H1 (cell line): ENCODE measurements around the gene RRP12. TPM values are rescaled to one million over a fixed set of nuclear protein-coding genes. Genes with fewer than 3 reads are reported as not detected.

Experiments
- CTCF ChIA-PET: fragments of 300-600 bp; sonication (Branson Sonifier 250); formaldehyde crosslinking; loops from one replicate; lab custom pipeline; 2021; ENCODE audit not compliant: partially characterized antibody; lab: Charles Lee
- POLR2A ChIA-PET: fragments of 300-600 bp; sonication (Branson Sonifier 250); formaldehyde crosslinking; loops from one replicate; lab custom pipeline; 2021; ENCODE audit warnings: inconsistent platforms; ENCODE audit not compliant: partially characterized antibody; lab: Charles Lee
- DNase-seq, 2 experiments: peaks; one replicate each; pipeline versions ENCODE4 v3.0.0 to v3.0.0-alpha.2; 2010 to 2022; ENCODE audit warnings: low spot score in 2 of 2, low read depth in 1 of 2, mixed read lengths in 1 of 2
- FAIRE-seq: peaks from 2 replicates; lab custom pipeline; 2011; peaks lifted over from hg19 to GRCh38; lab: Jason Lieb, UNC
- H2AFZ ChIP-seq: 2 replicates; pipeline ENCODE4 v1.8.1; 2012; ENCODE audit warnings: low read length, inconsistent platforms
- H2AK5ac ChIP-seq: 2 replicates; pipeline ENCODE4 v1.6.1; 2013; ENCODE audit warnings: low read depth, low read length
- H2BK120ac ChIP-seq: replicated peaks from 2 replicates; pipeline ENCODE3; 2013; ENCODE audit warnings: low read depth, low read length, inconsistent platforms
- H2BK12ac ChIP-seq: 2 replicates; pipeline ENCODE4 v1.6.1; 2013; ENCODE audit warnings: low read depth, low read length
- H2BK15ac ChIP-seq: 2 replicates; pipeline ENCODE4 v1.6.1; 2013; ENCODE audit warnings: low read length
- H2BK20ac ChIP-seq: 2 replicates; pipeline ENCODE4 v1.6.1; 2013; ENCODE audit warnings: low read length
- H2BK5ac ChIP-seq: 2 replicates; pipeline ENCODE4 v1.6.1; 2013; ENCODE audit warnings: low read depth, low read length
- H3K14ac ChIP-seq: 2 replicates; pipeline ENCODE4 v1.6.1; 2013; ENCODE audit warnings: inconsistent platforms; ENCODE audit not compliant: insufficient read length
- H3K18ac ChIP-seq: 2 replicates; pipeline ENCODE4 v1.6.1; 2013; ENCODE audit warnings: low read length; ENCODE audit errors: extremely low read depth
- H3K23ac ChIP-seq: 2 replicates; pipeline ENCODE4 v1.6.1; 2013; ENCODE audit warnings: inconsistent platforms; ENCODE audit not compliant: insufficient read length
- H3K23me2 ChIP-seq: 2 replicates; pipeline ENCODE4 v1.6.1; 2013; ENCODE audit warnings: low read depth, low read length
- H3K27ac ChIP-seq: 2 replicates; pipeline ENCODE4 v1.6.1; 2011; ENCODE audit warnings: low read depth, low read length, inconsistent platforms
- H3K27me3 ChIP-seq, 4 experiments: replicated peaks in 1 of 4; 1 replicate in 1 of 4; 2 replicates in 3 of 4; pipeline versions ENCODE4 v1.6.1 to v1.8.1; 2011 to 2013; ENCODE audit warnings: low read length in 3 of 4, mild to moderate bottlenecking in 3 of 4, inconsistent platforms in 2 of 4, mixed read lengths in 2 of 4, moderate library complexity in 1 of 4; ENCODE audit not compliant: control insufficient read depth in 3 of 4, insufficient read depth in 3 of 4; ENCODE audit errors: extremely low read depth in 1 of 4
- H3K36me3 ChIP-seq, 4 experiments: 2 replicates each; pipeline versions ENCODE4 v1.6.1 to v1.8.1; 2011 to 2013; ENCODE audit warnings: mild to moderate bottlenecking in 4 of 4, low read length in 3 of 4, moderate library complexity in 2 of 4, control low read depth in 1 of 4, inconsistent platforms in 1 of 4; ENCODE audit not compliant: insufficient read depth in 4 of 4, control insufficient read depth in 2 of 4
- H3K4ac ChIP-seq: replicated peaks from 2 replicates; pipeline ENCODE3; 2013; ENCODE audit warnings: low read length, low read depth, mixed read lengths, inconsistent platforms; ENCODE audit not compliant: insufficient read length
- H3K4me1 ChIP-seq, 4 experiments: replicated peaks in 1 of 4; 1 replicate in 1 of 4; 2 replicates in 3 of 4; pipeline versions ENCODE4 v1.6.1 to v1.8.1; 2011 to 2013; ENCODE audit warnings: low read length in 3 of 4, inconsistent platforms in 2 of 4, mixed read lengths in 1 of 4; ENCODE audit not compliant: insufficient read depth in 4 of 4, control insufficient read depth in 3 of 4
- H3K4me2 ChIP-seq, 2 experiments: 2 replicates each; pipeline versions ENCODE4 v1.6.1 to v1.8.1; 2011 to 2013; ENCODE audit warnings: low read depth in 2 of 2, low read length in 2 of 2, control low read depth in 1 of 2, inconsistent platforms in 1 of 2, mild to moderate bottlenecking in 1 of 2; ENCODE audit not compliant: insufficient read depth in 1 of 2
- H3K4me3 ChIP-seq, 4 experiments: fragments of 200-600, 300-600 bp in 1 of 4; sonication (generic), shearing (Covaris generic), sonication (Bioruptor Twin) in 1 of 4; 2 replicates each; pipeline versions ENCODE4 v1.5.1 to v1.8.1; 2011 to 2016; ENCODE audit warnings: low read length in 4 of 4, low read depth in 3 of 4, control low read depth in 2 of 4, inconsistent platforms in 2 of 4, mild to moderate bottlenecking in 2 of 4, mixed read lengths in 1 of 4, moderate library complexity in 1 of 4; ENCODE audit not compliant: insufficient read depth in 2 of 4; ENCODE audit errors: extremely low read depth in 1 of 4
- H3K56ac ChIP-seq: replicated peaks from 2 replicates; pipeline ENCODE3; 2013; ENCODE audit warnings: low read depth, mild to moderate bottlenecking, mixed read lengths, low read length, inconsistent platforms; ENCODE audit not compliant: insufficient read length
- H3K79me1 ChIP-seq: 2 replicates; pipeline ENCODE4 v1.6.1; 2013; ENCODE audit warnings: low read depth, low read length, control low read depth
- H3K79me2 ChIP-seq, 2 experiments: 2 replicates each; pipeline versions ENCODE4 v1.6.1 to v1.8.1; 2012 to 2013; ENCODE audit warnings: low read length in 2 of 2, mild to moderate bottlenecking in 2 of 2, inconsistent platforms in 1 of 2; ENCODE audit not compliant: insufficient read depth in 2 of 2, control insufficient read depth in 1 of 2
- H3K9ac ChIP-seq, 4 experiments: replicated peaks in 1 of 4; 1 replicate in 1 of 4; 2 replicates in 3 of 4; pipeline versions ENCODE4 v1.6.1 to v1.8.1; 2011 to 2013; ENCODE audit warnings: low read depth in 3 of 4, low read length in 3 of 4, control low read depth in 2 of 4, mild to moderate bottlenecking in 2 of 4, moderate library complexity in 2 of 4, inconsistent platforms in 1 of 4; ENCODE audit errors: extremely low read depth in 1 of 4
- H3K9me3 ChIP-seq, 2 experiments: 2 replicates each; pipeline versions ENCODE4 v1.6.1 to v1.8.1; 2012 to 2013; ENCODE audit warnings: mild to moderate bottlenecking in 2 of 2, moderate library complexity in 2 of 2, control low read depth in 1 of 2, inconsistent platforms in 1 of 2, low read depth in 1 of 2, low read length in 1 of 2, mixed read lengths in 1 of 2; ENCODE audit not compliant: insufficient read depth in 2 of 2
- H4K20me1 ChIP-seq, 2 experiments: replicated peaks in 1 of 2; 2 replicates each; pipeline versions ENCODE3 to v1.8.1; 2011 to 2013; ENCODE audit warnings: inconsistent platforms in 2 of 2, low read length in 2 of 2, mild to moderate bottlenecking in 1 of 2; ENCODE audit not compliant: insufficient read depth in 2 of 2, control insufficient read depth in 1 of 2
- H4K5ac ChIP-seq: 2 replicates; pipeline ENCODE4 v1.6.1; 2013; ENCODE audit warnings: low read length, low read depth, mixed read lengths, inconsistent platforms; ENCODE audit not compliant: insufficient read length
- H4K8ac ChIP-seq: 2 replicates; pipeline ENCODE4 v1.8.0; 2013; ENCODE audit warnings: mild to moderate bottlenecking, moderate library complexity, low read length, inconsistent platforms; ENCODE audit not compliant: insufficient read depth; ENCODE audit errors: extremely low read depth
- H4K91ac ChIP-seq: replicated peaks from 2 replicates; pipeline ENCODE3; 2013; ENCODE audit warnings: low read length, mixed read lengths, inconsistent platforms; ENCODE audit not compliant: insufficient read length
- BRCA1 ChIP-seq: IDR thresholded peaks from 2 replicates; pipeline ENCODE4 v1.6.1; 2012; ENCODE audit warnings: low read depth, low read length, improper control_type of control experiment
- CEBPB ChIP-seq: IDR thresholded peaks from 2 replicates; pipeline ENCODE4 v1.6.1; 2012; ENCODE audit warnings: low read depth, low read length
- CREB1 ChIP-seq: IDR thresholded peaks from 2 replicates; pipeline ENCODE4 v1.6.1; 2012; ENCODE audit warnings: inconsistent platforms
- E2F6 ChIP-seq: IDR thresholded peaks from 2 replicates; pipeline ENCODE4 v1.6.1; 2012; ENCODE audit warnings: inconsistent platforms
- KDM5A ChIP-seq: fragments of 200-600 bp; IDR thresholded peaks from 2 replicates; pipeline ENCODE4 v1.7.1; 2012; ENCODE audit warnings: mild to moderate bottlenecking, low read length, inconsistent platforms, mixed read lengths
- MAX ChIP-seq: IDR thresholded peaks from 2 replicates; pipeline ENCODE4 v1.6.1; 2012; ENCODE audit warnings: inconsistent platforms
- RAD21 ChIP-seq, 2 experiments: IDR thresholded peaks in 1 of 2; conservative IDR thresholded peaks in 1 of 2; 2 replicates each; pipeline ENCODE4 v1.6.1; 2011; ENCODE audit warnings: low read depth in 2 of 2, low read length in 2 of 2, improper control_type of control experiment in 1 of 2, inconsistent platforms in 1 of 2, mild to moderate bottlenecking in 1 of 2, moderate library complexity in 1 of 2
- SIRT6 ChIP-seq: IDR thresholded peaks from one replicate; pipeline ENCODE4 v1.7.1; 2012; ENCODE audit warnings: low read length, inconsistent platforms
- SRF ChIP-seq: IDR thresholded peaks from 2 replicates; pipeline ENCODE4 v1.6.1; 2011; ENCODE audit warnings: mild to moderate bottlenecking, low read depth, low read length, moderate library complexity
- TAF1 ChIP-seq: IDR thresholded peaks from 2 replicates; pipeline ENCODE4 v1.6.1; 2011; ENCODE audit warnings: mild to moderate bottlenecking, low read depth, low read length
- TCF12 ChIP-seq: IDR thresholded peaks from 2 replicates; pipeline ENCODE4 v1.6.1; 2011; ENCODE audit warnings: low read depth, mild to moderate bottlenecking, low read length
- USF2 ChIP-seq: IDR thresholded peaks from 2 replicates; pipeline ENCODE4 v1.6.1; 2011; ENCODE audit warnings: low read length, improper control_type of control experiment
- WGBS, 2 experiments: shearing (Covaris generic) in 1 of 2; methylation state at CpG; one replicate each; pipeline versions ENCODE4 v1.1.6 to v1.1.7; 2013 to 2015; ENCODE audit warnings: low lambda C conversion rate in 2 of 2, mixed read lengths in 2 of 2, inconsistent platforms in 1 of 2, low coverage in 1 of 2, missing lambda C conversion rate in 1 of 2; ENCODE audit not compliant: insufficient replicate concordance in 2 of 2, insufficient coverage in 1 of 2, insufficient read length in 1 of 2; ENCODE audit errors: extremely low coverage in 1 of 2, missing lambda C conversion rate in 1 of 2; 5-methylcytosine and 5-hydroxymethylcytosine counted together
- polyA plus RNA-seq, 7 experiments: library from polyadenylated mRNA; depleted of rRNA in 3 of 7; stranded (reverse) in 5 of 7; unstranded in 2 of 7; fragments of >200 nt in 5 of 7; fragments of 200-250 nt in 2 of 7; gene quantifications; 1 replicate in 5 of 7; 2 replicates in 1 of 7; 4 replicates in 1 of 7; pipeline versions ENCODE4 v1.2.1 to v1.2.3, GENCODE V29; 2011 to 2013; ENCODE audit warnings: missing spikeins in 2 of 7, mixed read lengths in 2 of 7
- total RNA-seq: library from RNA; stranded (reverse); fragmentation: NEBNext Ultra II Directional; extraction: Animal tissue kit (Norgen Biotek cat#: 25700); gene quantifications from 2 replicates; pipeline ENCODE4 v1.2.1, GENCODE V29; 2021

The RRP12 gene
- total and polyA plus RNA-seq, 2 of the 8 experiments (the other 6 are each of a cell fraction or from before 2014, with no cell fraction given) = 21.0 to 65.8 TPM

GRCh38 chr10:97393034-97393573 is 8.0 kb downstream of the RRP12 start:
- no peaks in the 10 kb centered on the region for H3K9me3 ChIP-seq
- no peaks in the 10 kb centered on the region for H3K79me1 ChIP-seq
- H2AK5ac ChIP-seq = no peak overlapping the region
- H3K36me3 ChIP-seq = peaks cover 13 to 60% (median 43%) of the 10 kb centered on the region in 4 experiments; a peak in 7 of 8 replicates
- no peaks in the 10 kb centered on the region for H3K27me3 ChIP-seq
- H3K79me2 ChIP-seq = no peaks in the 10 kb centered on the region
- no peak overlapping the region for H2BK5ac ChIP-seq
- DNase-seq (no peak), FAIRE-seq (no peak)
- no peak overlapping the region for H3K27ac ChIP-seq
- no peak overlapping the region for H3K14ac ChIP-seq
- no peak overlapping the region for H2AFZ ChIP-seq
- H2BK120ac ChIP-seq = no peak overlapping the region
- H2BK20ac ChIP-seq = no peak overlapping the region
- H3K4ac ChIP-seq = no peak overlapping the region
- no peak overlapping the region for H3K18ac ChIP-seq
- H4K91ac ChIP-seq = no peak overlapping the region
- no peak for TF ChIP-seq KDM5A
- TF ChIP-seq SIRT6 = no peak
- no peak for TF ChIP-seq TCF12
- TF ChIP-seq USF2 = no peak
- TF ChIP-seq BRCA1 = no peak
- TF ChIP-seq SRF = no peak
- TF ChIP-seq E2F6 = no peak
- no peak for TF ChIP-seq CEBPB
- no peak for TF ChIP-seq TAF1
- no peak for TF ChIP-seq RAD21 (IDR thresholded peaks at IDR 0.05 in 1 of 2, conservative IDR thresholded peaks at IDR 0.05 in 1 of 2; ENCODE audit: low read depth in 2 of 2, low read length in 2 of 2)
- TF ChIP-seq MAX = no peak
- no peak for TF ChIP-seq CREB1
- H4K20me1 ChIP-seq = peaks cover 0 to 3% of the 10 kb centered on the region in 2 experiments
- ChIA-PET CTCF (no interaction called here), POLR2A (interaction anchor here (1.0 to 1.5 kb wide), 3 partner anchors 8 to 63 kb away, joined by 3 to 5 read pairs (median 3); partner anchors contain the start of gene RRP12)
- H3K4me3 ChIP-seq = no peak overlapping the region
- no peak overlapping the region for H4K5ac ChIP-seq
- H3K4me2 ChIP-seq = no peak overlapping the region
- H3K23ac ChIP-seq = no peak overlapping the region
- H2BK12ac ChIP-seq = no peak overlapping the region
- WGBS, 2 experiments = 95% methylated on average over 8 of the region's 8 CpGs; no CpG with 5 or more reads in 1 of the 2 experiments
- no peak overlapping the region for H3K9ac ChIP-seq
- no peaks in the 10 kb centered on the region for H3K23me2 ChIP-seq
- H4K8ac ChIP-seq = no peak overlapping the region
- no peak overlapping the region for H2BK15ac ChIP-seq
- no peaks in the 10 kb centered on the region for H3K4me1 ChIP-seq
- H3K56ac ChIP-seq = no peak overlapping the region
